Esophagus squamous epithelium (tissue), 5 donors: ENCODE measurements around the gene RYR3. TPM values are rescaled to one million over a fixed set of nuclear protein-coding genes. Genes with fewer than 3 reads are reported as not detected.

Experiments used
- DNase-seq: peaks from one replicate; lab custom pipeline; 2025; lab: John Stamatoyannopoulos, UW
- H3K27ac ChIP-seq, 4 donors: fragments of 200-600 bp; sonication (generic); one replicate each; pipeline ENCODE4 v1.5.1; 2016 to 2019; ENCODE audit warnings: mild to moderate bottlenecking in 1 of 4
- H3K27me3 ChIP-seq, 4 donors: fragments of 200-600 bp; sonication (generic); 1 replicate in 3 of 4; 2 replicates in 1 of 4; pipeline versions ENCODE4 v1.5.1 to v1.6.0; 2017 to 2021; ENCODE audit warnings: antibody characterized with exemption in 1 of 4
- H3K36me3 ChIP-seq, 3 donors: fragments of 200-600 bp; sonication (generic); one replicate each; pipeline ENCODE4 v1.5.1; 2016 to 2019
- H3K4me1 ChIP-seq, 3 donors: fragments of 200-600 bp; sonication (generic); one replicate each; pipeline ENCODE4 v1.5.1; 2017 to 2019
- H3K4me3 ChIP-seq, 4 donors: fragments of 200-600 bp; sonication (generic); 1 replicate in 3 of 4; 2 replicates in 1 of 4; pipeline ENCODE4 v1.5.1; 2016 to 2019; ENCODE audit warnings: mild to moderate bottlenecking in 2 of 4, moderate library complexity in 1 of 4
- H3K9me3 ChIP-seq, 3 donors: fragments of 200-600 bp; sonication (generic); one replicate each; pipeline ENCODE4 v1.5.1; 2016 to 2019
- POLR2A ChIP-seq, 4 donors: fragments of 450-650 bp; IDR thresholded peaks; one replicate each; pipeline ENCODE4 v1.6.1; 2017; ENCODE audit warnings: antibody characterized with exemption in 4 of 4, mild to moderate bottlenecking in 4 of 4, moderate library complexity in 3 of 4
- WGBS, 2 donors: methylation state at CpG; one replicate each; pipeline ENCODE4 v1.1.5; 2018; 5-methylcytosine and 5-hydroxymethylcytosine counted together
- intact Hi-C: fragments of 100-400 bp; cut with DNase I; formaldehyde crosslinking; loops from one replicate; pipeline ENCODE4 v1.15.0; 2022
- total RNA-seq, 4 donors: library from RNA; depleted of rRNA; stranded (reverse); fragments of >200 nt; gene quantifications; one replicate each; pipeline ENCODE4 v1.1.0, GENCODE V29; 2016
- TF ChIP-seq, protein P1 (sequence below), 6 experiments: fragments of 450-650 bp in 4 of 6; fragments of 200-600 bp in 2 of 6; sonication (generic) in 2 of 6; IDR thresholded peaks; one replicate each; pipeline ENCODE4 v1.5.1; 2016 to 2019; ENCODE audit warnings: antibody characterized with exemption in 6 of 6, mild to moderate bottlenecking in 4 of 6, moderate library complexity in 4 of 6
- donor health status: DM: yes; HTN: yes; CAD: no.

The RYR3 gene
- total RNA-seq, 4 donors from 2014 or later, result 0.15 to 4.2 (median 0.43) TPM

DNA sequence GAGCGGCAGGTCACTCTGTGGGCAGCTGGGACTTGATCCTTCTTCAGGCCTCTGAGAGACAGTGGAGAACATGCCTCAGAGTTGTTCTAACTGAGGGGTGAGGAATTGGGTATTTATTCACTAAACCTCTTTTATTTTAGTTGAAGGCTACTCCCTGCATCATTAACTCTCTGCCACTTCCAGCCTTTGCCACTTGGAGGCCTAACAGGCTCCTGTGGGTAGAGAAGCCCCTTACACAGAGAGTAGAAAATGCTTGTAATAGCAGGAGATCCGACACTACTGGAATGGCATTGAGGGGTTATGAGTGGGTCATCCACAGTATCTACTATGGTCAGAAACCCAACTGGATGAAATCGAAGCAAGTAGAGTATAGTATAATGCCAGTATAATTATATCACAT is 81.7 kb downstream of the RYR3 start:
- no peak overlapping the region for H3K27ac ChIP-seq
- no peaks in the 10 kb centered on the region for H3K4me1 ChIP-seq
- no peak overlapping the region for H3K4me3 ChIP-seq
- no peaks in the 10 kb centered on the region for H3K9me3 ChIP-seq
- no peak for TF ChIP-seq POLR2A (IDR thresholded peaks at IDR 0.05)
- TF ChIP-seq, protein P1, sequence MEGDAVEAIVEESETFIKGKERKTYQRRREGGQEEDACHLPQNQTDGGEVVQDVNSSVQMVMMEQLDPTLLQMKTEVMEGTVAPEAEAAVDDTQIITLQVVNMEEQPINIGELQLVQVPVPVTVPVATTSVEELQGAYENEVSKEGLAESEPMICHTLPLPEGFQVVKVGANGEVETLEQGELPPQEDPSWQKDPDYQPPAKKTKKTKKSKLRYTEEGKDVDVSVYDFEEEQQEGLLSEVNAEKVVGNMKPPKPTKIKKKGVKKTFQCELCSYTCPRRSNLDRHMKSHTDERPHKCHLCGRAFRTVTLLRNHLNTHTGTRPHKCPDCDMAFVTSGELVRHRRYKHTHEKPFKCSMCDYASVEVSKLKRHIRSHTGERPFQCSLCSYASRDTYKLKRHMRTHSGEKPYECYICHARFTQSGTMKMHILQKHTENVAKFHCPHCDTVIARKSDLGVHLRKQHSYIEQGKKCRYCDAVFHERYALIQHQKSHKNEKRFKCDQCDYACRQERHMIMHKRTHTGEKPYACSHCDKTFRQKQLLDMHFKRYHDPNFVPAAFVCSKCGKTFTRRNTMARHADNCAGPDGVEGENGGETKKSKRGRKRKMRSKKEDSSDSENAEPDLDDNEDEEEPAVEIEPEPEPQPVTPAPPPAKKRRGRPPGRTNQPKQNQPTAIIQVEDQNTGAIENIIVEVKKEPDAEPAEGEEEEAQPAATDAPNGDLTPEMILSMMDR (IDR thresholded peaks at IDR 0.05), result no peak
- intact Hi-C loops, result no loop called here
- no peaks in the 10 kb centered on the region for H3K27me3 ChIP-seq
- WGBS, 2 donors, result 83 to 90% methylated on average over 3 of the region's 3 CpGs
- H3K36me3 ChIP-seq, result no peaks in the 10 kb centered on the region
- DNase-seq, result no peak

DNA sequence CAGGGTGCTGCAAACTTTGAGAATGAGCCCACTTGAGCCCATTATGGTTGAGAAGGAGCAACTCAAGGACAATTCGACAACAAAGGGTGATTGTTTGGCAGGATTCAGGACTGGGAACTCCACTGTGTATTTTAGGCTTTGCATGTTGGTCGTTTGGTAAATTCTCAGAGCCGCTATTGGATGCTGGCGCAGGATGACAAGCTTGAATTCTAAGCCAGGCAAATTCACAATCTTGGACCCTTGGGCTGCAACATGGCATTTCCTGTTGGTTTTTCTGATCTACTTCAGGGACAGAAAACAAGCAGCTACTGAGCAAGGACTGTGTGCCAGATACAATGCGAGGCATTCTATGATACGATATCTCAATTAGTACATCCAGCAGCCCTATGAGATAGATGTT is 82.8 kb downstream of the RYR3 start:
- no peak for DNase-seq
- Histone ChIP-seq H3K9me3 (no peaks in the 10 kb centered on the region), H3K4me3 (no peak overlapping the region), H3K27ac (no peak overlapping the region), H3K27me3 (no peaks in the 10 kb centered on the region), H3K36me3 (no peaks in the 10 kb centered on the region), H3K4me1 (no peaks in the 10 kb centered on the region)
- TF ChIP-seq, protein P1 (IDR thresholded peaks at IDR 0.05), result no peak
- no peak for TF ChIP-seq POLR2A (IDR thresholded peaks at IDR 0.05)
- 65 to 70% methylated on average over 6 of the region's 6 CpGs for WGBS, 2 donors
- intact Hi-C loops, result no loop called here

DNA sequence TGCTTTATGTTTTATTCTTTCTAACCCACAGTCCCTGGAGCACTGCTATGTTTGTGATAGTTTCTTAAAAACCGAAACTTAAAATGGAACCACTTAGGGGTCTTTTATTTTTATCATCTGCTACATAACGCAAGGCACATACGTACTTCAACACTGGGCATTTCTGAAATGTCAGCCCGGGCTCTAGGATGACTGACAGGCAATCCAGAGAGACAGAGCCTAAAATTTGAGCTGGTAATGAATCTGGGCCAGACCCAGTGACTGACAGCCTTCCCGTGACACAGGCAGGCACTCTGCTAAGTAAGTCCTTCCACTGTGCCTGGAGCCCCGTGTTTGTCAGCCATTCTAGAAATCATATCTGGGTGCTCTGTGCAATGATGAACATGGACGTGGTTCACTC is 84.6 kb downstream of the RYR3 start:
- H3K4me1 ChIP-seq, result no peaks in the 10 kb centered on the region
- no peaks in the 10 kb centered on the region for H3K9me3 ChIP-seq
- intact Hi-C loops, result no loop called here
- no peaks in the 10 kb centered on the region for H3K36me3 ChIP-seq
- no peak for DNase-seq
- no peaks in the 10 kb centered on the region for H3K27me3 ChIP-seq
- 88 to 97% methylated on average over 5 to 7 of the region's 7 CpGs for WGBS, 2 donors
- no peak overlapping the region for H3K27ac ChIP-seq
- H3K4me3 ChIP-seq, result no peak overlapping the region
- TF ChIP-seq, protein P1 (IDR thresholded peaks at IDR 0.05), result no peak

DNA sequence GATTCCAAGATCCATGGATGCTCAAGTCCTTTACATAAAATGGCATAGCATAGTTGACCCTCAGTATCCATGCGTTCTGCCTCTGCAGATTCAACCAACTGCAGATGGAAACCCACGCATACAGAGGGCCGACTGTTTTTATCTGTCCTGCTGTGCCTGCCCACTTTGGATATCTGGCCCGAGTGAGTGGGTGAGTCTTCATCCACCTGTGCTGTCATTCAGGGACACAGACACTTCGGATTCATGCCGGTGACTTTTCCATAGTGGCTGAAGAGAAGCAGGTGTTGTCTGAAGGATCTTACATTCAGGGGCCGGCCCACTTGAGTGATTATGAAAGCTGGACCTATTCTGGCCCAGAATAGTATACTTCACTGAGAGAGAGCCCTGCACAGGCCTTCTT is 85.1 kb downstream of the RYR3 start:
- intact Hi-C loops, result no loop called here
- no peak overlapping the region for H3K27ac ChIP-seq
- no peaks in the 10 kb centered on the region for H3K36me3 ChIP-seq
- no peaks in the 10 kb centered on the region for H3K4me1 ChIP-seq
- WGBS, 2 donors, result 79 to 90% methylated on average over 3 to 4 of the region's 7 CpGs
- no peak overlapping the region for H3K4me3 ChIP-seq
- no peak for TF ChIP-seq POLR2A (IDR thresholded peaks at IDR 0.05)
- TF ChIP-seq, protein P1 (IDR thresholded peaks at IDR 0.05), result no peak
- DNase-seq, result no peak
- no peaks in the 10 kb centered on the region for H3K27me3 ChIP-seq
- no peaks in the 10 kb centered on the region for H3K9me3 ChIP-seq

DNA sequence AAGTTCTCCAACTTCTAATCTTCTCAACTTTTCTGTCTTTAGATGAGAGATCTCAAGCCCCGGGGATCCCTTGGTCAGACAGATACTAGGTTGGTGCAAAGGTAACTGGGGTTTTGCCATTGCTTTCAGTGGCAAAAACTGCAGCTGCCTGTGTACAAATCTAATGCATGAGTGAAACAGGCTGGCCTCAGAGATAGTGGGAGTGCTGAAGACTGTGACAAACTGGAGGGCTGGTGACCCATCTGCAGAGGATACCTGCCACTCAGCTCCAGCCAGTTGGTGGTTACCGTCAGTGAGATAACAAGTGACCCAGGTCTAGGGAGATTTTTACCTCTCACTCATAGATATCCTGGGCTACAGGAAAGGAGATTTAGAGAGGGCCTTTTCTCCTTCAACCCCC is 85.7 kb downstream of the RYR3 start:
- H3K9me3 ChIP-seq, result no peaks in the 10 kb centered on the region
- DNase-seq, result no peak
- no peak overlapping the region for H3K27ac ChIP-seq
- TF ChIP-seq POLR2A (IDR thresholded peaks at IDR 0.05), result no peak
- TF ChIP-seq, protein P1 (IDR thresholded peaks at IDR 0.05), result no peak
- WGBS, 2 donors, result 72 to 87% methylated on average over 2 of the region's 2 CpGs
- H3K36me3 ChIP-seq, result no peaks in the 10 kb centered on the region
- H3K4me3 ChIP-seq, result no peak overlapping the region
- no peaks in the 10 kb centered on the region for H3K27me3 ChIP-seq
- intact Hi-C loops, result no loop called here
- no peaks in the 10 kb centered on the region for H3K4me1 ChIP-seq
